Natural killer cell (primary cell): ENCODE results near the gene KIAA0586. TPM values are rescaled to one million over a fixed set of nuclear protein-coding genes. Genes with fewer than 3 reads are reported as not detected.
A peak's percentile ranks its signal among the peaks of the same experiment; 100 is the strongest.

Experiments
- ATAC-seq, 3 donors: fragments of 150-1000 bp in 2 of 3; fragments of 200-7000 bp in 1 of 3; cut with Tn5 transposase; 1 replicate in 1 of 3; 2 replicates in 2 of 3; pipeline ENCODE4 v1.10.0; 2021; ENCODE audit warnings: mild to moderate bottlenecking in 2 of 3, moderate library complexity in 2 of 3
- DNase-seq, 2 donors: peaks; one replicate each; pipeline versions ENCODE4 v3.0.0 to v3.0.0-alpha.2; 2013 to 2021; ENCODE audit warnings: mixed read lengths in 1 of 2
- H3K27ac ChIP-seq: one replicate; pipeline ENCODE4 v1.5.1; 2013; ENCODE audit warnings: mild to moderate bottlenecking, low read length
- H3K27me3 ChIP-seq: one replicate; pipeline ENCODE4 v1.6.1; 2013; ENCODE audit warnings: low read length; ENCODE audit not compliant: control insufficient read depth, insufficient read depth
- H3K36me3 ChIP-seq: one replicate; pipeline ENCODE4 v1.6.1; 2013; ENCODE audit warnings: low read length; ENCODE audit not compliant: control insufficient read depth, insufficient read depth
- H3K4me1 ChIP-seq: one replicate; pipeline ENCODE4 v1.6.1; 2013; ENCODE audit warnings: low read length; ENCODE audit not compliant: control insufficient read depth, insufficient read depth
- H3K4me3 ChIP-seq: one replicate; pipeline ENCODE4 v1.5.1; 2013; ENCODE audit warnings: low read length
- H3K9me3 ChIP-seq: one replicate; pipeline ENCODE4 v1.6.1; 2013; ENCODE audit warnings: low read length; ENCODE audit not compliant: control insufficient read depth, insufficient read depth
- H3K27ac Mint-ChIP-seq, 2 donors: one replicate each; pipeline ENCODE4 v1.8.0; 2022; ENCODE audit warnings: mild to moderate bottlenecking in 2 of 2, mixed read lengths in 2 of 2, moderate library complexity in 1 of 2
- H3K27me3 Mint-ChIP-seq, 2 donors: one replicate each; pipeline ENCODE4 v1.8.0; 2022; ENCODE audit warnings: low read depth in 2 of 2, mixed read lengths in 2 of 2
- H3K36me3 Mint-ChIP-seq: one replicate; pipeline ENCODE4 v1.8.0; 2022; ENCODE audit warnings: mixed read lengths
- H3K4me1 Mint-ChIP-seq, 2 donors: one replicate each; pipeline ENCODE4 v1.8.0; 2022; ENCODE audit warnings: mixed read lengths in 2 of 2
- H3K4me3 Mint-ChIP-seq: one replicate; pipeline ENCODE4 v1.8.0; 2022; ENCODE audit warnings: mild to moderate bottlenecking, moderate library complexity, mixed read lengths
- H3K9me3 Mint-ChIP-seq, 2 donors: one replicate each; pipeline ENCODE4 v1.8.0; 2022; ENCODE audit warnings: mixed read lengths in 2 of 2
- CTCF ChIP-seq: fragments of 200-600 bp; IDR thresholded peaks from one replicate; pipeline ENCODE4 v1.8.0; 2022; ENCODE audit warnings: antibody characterized with exemption
- WGBS: methylation state at CpG from one replicate; pipeline ENCODE4 v1.1.7; 2013; ENCODE audit warnings: missing lambda C conversion rate; ENCODE audit not compliant: insufficient coverage; 5-methylcytosine and 5-hydroxymethylcytosine counted together
- intact Hi-C: fragments of 100-400 bp; cut with micrococcal nuclease; formaldehyde crosslinking; loops from one replicate; pipeline ENCODE4 v1.14.2; 2022
- total RNA-seq, 4 donors: library from RNA; stranded (reverse); fragments of 120-200 nt in 1 of 4; gene quantifications; one replicate each; pipeline versions ENCODE4 v1.2.3 to v1.2.4, GENCODE V29; 2013 to 2022

KIAA0586 gene
- total RNA-seq, 3 donors from 2014 or later (not counting 1 experiment from before 2014, with no cell fraction given) = 19.6 to 30.1 (median 28.3) TPM

DNA sequence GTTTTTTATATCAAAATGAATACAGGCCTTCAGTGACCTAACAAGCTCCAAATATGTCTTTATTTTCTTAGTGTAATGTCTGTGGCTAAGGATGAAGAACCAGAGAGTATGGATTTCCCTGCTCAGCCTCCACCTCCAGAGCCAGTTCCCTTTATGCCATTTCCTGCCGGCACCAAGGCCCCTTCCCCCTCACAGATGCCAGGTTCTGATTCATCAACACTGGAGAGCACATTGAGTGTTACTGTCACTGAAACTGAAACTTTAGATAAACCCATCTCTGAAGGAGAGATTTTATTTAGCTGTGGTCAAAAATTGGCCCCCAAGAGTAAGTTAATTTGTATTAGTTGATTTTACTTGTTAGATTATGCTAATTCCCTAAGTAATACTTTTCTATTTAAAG is 61.0 kb downstream of the KIAA0586 start:
- Mint-ChIP-seq H3K4me3 (no peak overlapping the region), H3K36me3 (peaks cover 11% of the 10 kb centered on the region), H3K27ac (no peak overlapping the region), H3K9me3 (peaks cover 0 to 2% of the 10 kb centered on the region in 2 donors), H3K27me3 (no peaks in the 10 kb centered on the region), H3K4me1 (no peaks in the 10 kb centered on the region)
- Histone ChIP-seq H3K27ac (no peak overlapping the region), H3K27me3 (no peaks in the 10 kb centered on the region), H3K9me3 (no peaks in the 10 kb centered on the region), H3K4me1 (no peaks in the 10 kb centered on the region), H3K4me3 (no peak overlapping the region), H3K36me3 (peaks cover 35% of the 10 kb centered on the region)
- WGBS = 71% methylated on average over 1 of the region's 1 CpG
- no peak for TF ChIP-seq CTCF
- intact Hi-C loops = no loop called here
- DNase-seq (no peak), ATAC-seq (no peak)

- Mint-ChIP-seq H3K4me3 (no peak overlapping the region), H3K36me3 (peaks cover 6% of the 10 kb centered on the region), H3K4me1 (no peaks in the 10 kb centered on the region), H3K27ac (no peak overlapping the region), H3K27me3 (no peaks in the 10 kb centered on the region), H3K9me3 (no peaks in the 10 kb centered on the region)
- no peak for TF ChIP-seq CTCF
- Histone ChIP-seq H3K9me3 (no peaks in the 10 kb centered on the region), H3K36me3 (peaks cover 37% of the 10 kb centered on the region), H3K27ac (no peak overlapping the region), H3K4me3 (no peak overlapping the region), H3K4me1 (no peaks in the 10 kb centered on the region), H3K27me3 (no peaks in the 10 kb centered on the region)
- no peak for ATAC-seq
- intact Hi-C loops = no loop called here
- WGBS = 100% methylated on average over 1 of the region's 1 CpG
- no peak for DNase-seq
Observed at GRCh38 chr14:58491593-58491992, 64.1 kb downstream of the KIAA0586 start.

- TF ChIP-seq CTCF = no peak
- no peaks in the 10 kb centered on the region for H3K4me1 ChIP-seq
- H3K36me3 ChIP-seq = peaks cover 34% of the 10 kb centered on the region
- H3K27ac ChIP-seq = no peak overlapping the region
- Mint-ChIP-seq H3K4me3 (no peak overlapping the region), H3K27ac (no peak overlapping the region), H3K27me3 (no peaks in the 10 kb centered on the region), H3K4me1 (no peaks in the 10 kb centered on the region), H3K36me3 (peaks cover 6% of the 10 kb centered on the region), H3K9me3 (no peaks in the 10 kb centered on the region)
- no CpG with 5 or more reads among the region's 1 CpG for WGBS
- no peak overlapping the region for H3K4me3 ChIP-seq
- DNase-seq = no peak
- no peaks in the 10 kb centered on the region for H3K27me3 ChIP-seq
- H3K9me3 ChIP-seq = no peaks in the 10 kb centered on the region
- intact Hi-C loops = no loop called here
- no peak for ATAC-seq
Observed at GRCh38 chr14:58492044-58492443, 64.5 kb downstream of the KIAA0586 start.

- Mint-ChIP-seq H3K27me3 (no peaks in the 10 kb centered on the region), H3K27ac (no peak overlapping the region), H3K4me3 (no peak overlapping the region), H3K9me3 (no peaks in the 10 kb centered on the region), H3K36me3 (no peaks in the 10 kb centered on the region), H3K4me1 (no peaks in the 10 kb centered on the region)
- Histone ChIP-seq H3K27ac (no peak overlapping the region), H3K9me3 (no peaks in the 10 kb centered on the region), H3K36me3 (peaks cover 37% of the 10 kb centered on the region), H3K4me3 (no peak overlapping the region), H3K27me3 (no peaks in the 10 kb centered on the region), H3K4me1 (no peaks in the 10 kb centered on the region)
- TF ChIP-seq CTCF = peak; percentile 90
- intact Hi-C loops = no loop called here
- peak; percentile 67 to 76 (median 73) for ATAC-seq
- WGBS = 36% methylated on average over 2 of the region's 3 CpGs
- DNase-seq = peak in 1 of 2 donors; percentile 70
Observed at GRCh38 chr14:58501214-58501816, 73.8 kb downstream of the KIAA0586 start.
